ENCODE measurements around the gene EFCAB8.
"Not testable (repeated sequence)": the region's sequence is repeated elsewhere in the genome, so short reads cannot be mapped to it uniquely, and the experiment has no call there.

The EFCAB8 gene

DNA sequence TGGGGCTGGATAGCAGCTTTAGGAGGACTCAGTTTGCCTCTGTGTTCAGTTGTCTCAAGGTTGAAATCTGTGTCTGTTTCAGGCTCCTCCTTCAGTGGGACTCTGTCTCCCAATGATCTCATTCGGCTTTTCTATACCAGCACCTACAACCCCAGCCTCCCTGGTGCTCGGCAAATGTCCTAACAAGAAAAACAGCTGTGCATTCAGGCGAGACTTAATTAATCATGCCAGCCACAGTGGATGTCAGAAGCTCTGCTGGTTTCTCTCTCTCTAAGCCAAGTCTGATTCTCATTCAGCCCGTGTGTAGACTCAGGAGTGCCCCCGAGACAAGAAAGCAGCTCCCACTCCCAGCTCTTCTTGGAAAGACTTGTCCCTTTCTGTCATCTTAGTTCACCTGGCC lies 98.7 kb downstream of the EFCAB8 start:
- DNase-seq (ENCODE audit: low read depth in 2 of 2): no peak

DNA sequence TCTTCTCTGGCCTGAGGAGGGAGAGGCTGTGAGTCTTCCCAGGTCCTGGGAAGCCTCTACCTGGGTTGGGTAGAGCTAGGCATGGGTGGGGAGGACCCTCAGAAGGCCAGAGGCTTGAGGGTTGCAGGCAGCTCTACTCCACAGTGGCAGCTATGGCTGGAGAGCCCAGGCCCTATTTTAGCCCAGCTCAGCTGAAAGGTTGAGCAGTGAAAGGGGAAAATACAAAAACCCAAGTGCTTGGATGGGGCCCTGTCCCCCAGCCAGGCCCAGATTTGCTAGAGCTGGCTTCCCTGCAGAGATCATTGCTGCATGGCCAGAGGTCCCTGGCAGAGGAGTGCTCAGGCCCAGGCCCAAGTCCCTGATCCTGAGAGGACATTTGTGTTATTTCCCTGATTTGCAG lies 99.9 kb downstream of the EFCAB8 start:
- no peak for DNase-seq (ENCODE audit: low read depth in 2 of 2)

DNA sequence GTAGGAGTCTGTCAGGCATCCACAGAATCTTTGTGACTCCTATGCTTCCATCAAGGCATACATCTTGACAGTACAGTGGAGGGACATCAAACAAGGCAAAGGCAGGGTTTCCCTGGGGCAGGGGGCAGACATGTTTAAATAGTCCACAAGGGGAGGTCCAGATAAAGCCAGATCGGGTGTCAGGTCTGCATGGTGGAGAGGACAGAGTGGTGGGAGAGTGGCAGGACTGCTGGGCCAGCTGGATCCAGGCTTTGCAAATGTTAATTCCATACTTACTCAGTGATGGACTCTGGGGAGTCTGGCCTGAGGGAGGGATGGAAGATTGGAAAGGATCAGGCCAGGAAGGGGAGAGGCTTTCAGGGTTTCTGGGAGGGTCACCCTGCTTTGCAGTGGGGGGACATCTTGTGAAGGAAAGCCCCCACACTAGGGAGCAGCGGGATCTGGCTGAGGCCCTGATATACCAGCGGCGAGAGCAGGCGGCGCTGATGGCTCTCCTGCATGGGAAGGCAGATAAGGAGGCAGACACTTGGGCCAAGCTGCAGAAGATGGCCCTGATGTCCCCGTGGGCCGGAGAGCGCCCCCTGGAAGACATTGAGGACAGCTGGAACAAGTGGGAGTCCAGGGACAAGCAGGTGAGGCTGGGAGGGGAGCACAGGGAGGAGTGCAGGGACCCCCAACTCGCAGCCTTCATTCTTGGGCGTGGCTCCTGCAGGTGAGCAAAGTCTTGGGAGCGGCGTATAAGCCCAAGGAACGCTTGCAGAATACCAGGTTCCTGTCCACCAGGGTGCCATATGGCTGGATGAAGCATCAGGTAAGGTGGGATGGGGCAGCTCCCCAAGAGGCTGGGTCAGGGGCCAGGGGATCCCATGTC lies 100.9 kb downstream of the EFCAB8 start:
- DNase-seq (ENCODE audit: low read depth in 2 of 2): no peak

DNA sequence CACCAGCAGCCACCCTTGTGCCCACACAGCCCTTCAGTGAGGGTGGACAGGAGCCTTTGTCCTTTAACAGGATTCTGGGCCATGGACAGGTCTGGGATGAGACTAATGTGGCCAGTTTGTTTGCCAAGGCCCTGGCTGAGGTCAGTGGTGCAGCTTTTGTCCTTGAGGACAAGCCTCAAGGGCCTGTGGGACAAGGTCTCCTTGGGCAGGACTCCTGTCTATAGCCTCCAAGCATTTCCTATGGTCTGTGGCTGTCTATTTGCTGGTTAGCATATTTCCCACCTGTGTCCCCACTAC lies 101.4 kb downstream of the EFCAB8 start:
- DNase-seq (ENCODE audit: low read depth in 2 of 2): no peak

DNA sequence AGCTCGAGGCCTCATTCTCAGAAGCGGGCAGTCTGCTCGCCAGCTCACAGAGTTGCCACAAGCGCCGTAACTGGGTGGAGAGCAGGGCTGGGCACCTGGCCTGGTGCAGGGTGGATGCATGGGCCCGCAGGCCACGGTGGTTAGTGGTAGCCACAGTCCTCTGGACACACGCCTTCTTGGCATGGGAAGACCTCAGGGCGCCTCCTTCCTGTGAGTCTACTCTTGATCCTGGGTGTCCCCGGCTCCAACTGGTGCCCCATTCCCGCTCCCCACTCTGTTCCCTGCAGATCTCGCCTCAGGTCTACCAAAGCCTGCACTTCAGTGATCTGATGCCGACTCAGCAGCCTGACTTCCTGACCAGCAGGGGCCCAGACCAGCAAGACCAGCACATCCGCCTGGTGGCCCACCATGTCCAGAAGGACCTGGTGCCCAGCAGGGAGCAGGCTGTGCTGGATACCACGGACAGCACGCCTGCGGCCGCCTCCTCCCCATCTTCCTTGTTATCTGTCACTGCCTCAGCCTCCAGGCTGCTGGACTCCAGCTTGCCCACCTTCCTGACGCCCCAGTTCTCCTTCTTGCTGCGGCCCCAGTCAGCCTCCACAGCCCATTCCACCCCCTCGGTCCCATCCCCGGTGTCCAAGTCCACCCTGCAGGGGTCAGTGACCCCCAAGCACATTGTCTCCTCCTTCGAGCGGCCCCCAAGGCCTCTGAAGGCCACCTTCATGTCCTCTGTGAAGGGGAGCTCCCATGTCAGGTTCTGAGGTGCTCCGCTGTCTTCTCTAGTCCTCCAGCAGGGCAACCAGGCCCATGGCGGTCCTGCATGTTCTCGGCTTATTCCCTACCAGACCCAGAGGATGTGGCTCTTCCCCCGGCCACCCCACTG lies 102.4 kb downstream of the EFCAB8 start:
- DNase-seq (ENCODE audit: low read depth in 2 of 2): no peak

DNA sequence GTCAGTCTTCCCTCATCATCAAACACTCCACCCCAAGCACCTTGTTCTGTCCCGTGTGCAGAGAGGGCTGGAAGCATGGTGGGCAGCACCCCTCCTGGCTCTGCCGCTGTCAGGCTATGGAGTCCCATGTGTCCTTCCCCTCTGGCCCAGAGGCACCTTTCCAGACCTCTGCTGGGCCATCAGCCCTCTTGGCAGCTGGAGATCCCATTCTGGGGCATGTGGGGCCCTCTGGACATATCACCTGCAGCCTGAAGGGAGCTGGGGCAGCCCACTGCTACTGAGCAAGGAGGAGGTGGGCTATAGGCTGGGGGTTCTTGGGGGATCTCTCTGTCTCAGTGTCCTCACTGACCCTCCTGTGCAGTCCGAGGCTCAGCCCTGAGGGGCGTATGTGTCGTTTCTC lies 103.3 kb downstream of the EFCAB8 start:
- no peak for DNase-seq (ENCODE audit: low read depth in 2 of 2)

DNA sequence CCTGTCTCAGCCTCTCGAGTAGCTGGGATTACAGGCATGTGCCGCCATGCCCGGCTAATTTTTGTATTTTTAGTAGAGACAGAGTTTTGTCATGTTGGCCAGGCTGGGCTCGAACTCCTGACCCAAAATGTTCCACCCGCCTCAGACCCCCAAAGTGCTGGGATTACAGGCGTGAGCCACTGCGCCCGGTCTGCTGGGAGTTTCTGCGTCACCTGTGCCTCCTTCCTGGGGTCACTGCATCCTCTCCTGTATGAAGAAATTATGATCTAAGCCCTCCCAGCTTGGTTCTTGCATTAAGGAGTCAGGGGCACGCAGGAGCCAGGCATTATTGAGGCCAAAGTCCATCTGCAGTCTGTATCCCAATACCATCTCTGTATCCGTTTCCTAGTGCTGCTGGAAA lies 103.9 kb downstream of the EFCAB8 start:
- not testable (repeated sequence) for DNase-seq (ENCODE audit: low read depth in 2 of 2)

DNA sequence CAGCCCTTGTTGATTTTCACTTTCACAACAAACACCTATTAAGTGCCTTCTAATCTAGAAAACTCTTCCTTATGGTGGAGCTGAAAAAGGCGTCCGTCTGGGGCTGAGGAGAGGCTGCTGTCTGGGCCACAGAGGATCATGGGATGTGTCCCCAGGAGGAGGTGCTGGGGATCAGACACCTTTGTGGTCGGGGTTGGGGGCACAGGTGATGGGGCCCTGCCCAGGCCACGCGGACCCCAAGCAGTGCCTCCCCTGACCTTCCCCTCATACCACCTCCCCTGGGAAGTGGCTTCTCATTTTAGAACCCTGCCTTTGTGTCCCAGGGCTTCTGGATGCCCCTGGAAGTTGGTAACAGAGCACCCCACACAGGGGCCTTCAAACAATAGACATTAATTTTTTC lies 104.5 kb downstream of the EFCAB8 start:
- DNase-seq (ENCODE audit: low read depth in 2 of 2): no peak

DNA sequence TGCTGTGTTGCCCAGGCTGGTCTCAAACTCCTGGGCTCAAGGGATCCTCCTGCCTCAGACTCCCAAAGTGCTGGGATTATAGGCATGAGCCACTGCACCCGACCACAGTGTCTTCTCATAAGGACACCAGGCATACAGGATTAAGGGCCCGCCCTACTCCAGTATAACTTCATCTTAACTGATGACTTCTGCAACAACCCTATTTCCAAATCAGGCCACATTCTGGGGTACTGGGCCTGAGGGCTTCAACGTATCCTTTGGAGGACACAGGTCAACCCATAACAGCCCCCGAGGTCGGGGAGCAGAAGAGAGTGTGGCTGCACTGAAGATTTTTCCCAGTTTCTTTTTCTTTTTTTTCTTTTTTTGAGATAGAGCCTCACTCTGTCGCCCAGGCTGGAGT lies 105.9 kb downstream of the EFCAB8 start:
- DNase-seq (ENCODE audit: low read depth in 2 of 2): no peak

DNA sequence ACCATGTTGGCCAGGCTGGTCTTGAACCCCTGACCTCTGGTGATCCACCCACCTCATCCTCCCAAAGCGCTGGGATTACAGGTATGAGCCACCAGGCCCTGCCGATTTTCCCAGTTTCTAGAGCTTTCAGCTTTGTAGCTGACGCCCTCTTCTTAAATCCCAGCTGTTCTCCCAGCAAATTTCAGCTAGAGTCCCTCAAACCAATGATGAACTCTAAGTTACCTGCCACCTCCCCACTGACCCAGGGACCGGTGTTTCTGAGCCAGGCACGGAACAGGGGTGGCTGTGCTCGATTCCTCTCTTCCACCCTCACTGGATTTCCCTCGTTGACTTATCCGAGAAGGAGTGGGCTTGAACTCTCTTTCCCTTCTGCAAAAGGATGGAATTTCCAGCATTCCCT lies 106.4 kb downstream of the EFCAB8 start:
- DNase-seq (ENCODE audit: low read depth in 2 of 2): no peak

DNA sequence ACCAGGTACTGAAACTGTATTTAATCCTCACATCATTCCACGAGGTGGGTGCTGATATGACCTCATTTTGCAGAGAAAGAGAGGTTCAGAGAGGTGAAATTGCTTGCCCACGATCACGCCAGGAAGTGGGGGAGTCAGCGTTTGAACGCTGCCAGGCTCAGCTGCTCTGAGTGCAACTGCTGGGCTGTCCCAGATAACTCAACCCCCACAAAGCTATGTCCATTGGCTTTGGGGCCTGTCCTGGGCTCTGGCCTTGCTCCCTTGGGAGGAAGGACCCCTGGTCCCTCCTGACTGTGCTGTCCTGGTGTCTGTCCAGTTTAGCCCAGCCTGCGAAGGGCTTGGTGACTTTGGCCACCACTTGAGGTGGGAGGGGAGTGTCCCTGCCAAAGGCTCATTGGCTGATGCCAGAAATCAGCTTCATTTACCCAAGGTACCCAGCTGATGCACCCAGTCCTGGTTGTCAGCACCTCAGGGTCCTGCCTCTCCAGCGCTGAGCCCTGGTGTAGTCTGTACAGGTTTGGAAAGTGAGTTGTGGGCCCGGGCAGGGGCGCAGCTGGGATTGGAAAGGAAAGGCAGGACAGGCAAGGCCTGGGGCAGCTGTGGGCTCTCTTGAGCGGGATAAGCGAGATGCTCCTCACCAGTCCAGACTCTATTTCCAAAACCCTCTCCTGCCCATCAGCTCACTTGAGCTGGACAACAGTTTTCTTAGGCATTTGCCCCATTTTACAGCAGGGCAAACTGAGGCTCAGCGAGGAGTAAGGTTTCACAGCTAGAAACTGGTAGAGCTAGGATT lies 107.1 kb downstream of the EFCAB8 start:
- DNase-seq (ENCODE audit: low read depth in 2 of 2): no peak

DNA sequence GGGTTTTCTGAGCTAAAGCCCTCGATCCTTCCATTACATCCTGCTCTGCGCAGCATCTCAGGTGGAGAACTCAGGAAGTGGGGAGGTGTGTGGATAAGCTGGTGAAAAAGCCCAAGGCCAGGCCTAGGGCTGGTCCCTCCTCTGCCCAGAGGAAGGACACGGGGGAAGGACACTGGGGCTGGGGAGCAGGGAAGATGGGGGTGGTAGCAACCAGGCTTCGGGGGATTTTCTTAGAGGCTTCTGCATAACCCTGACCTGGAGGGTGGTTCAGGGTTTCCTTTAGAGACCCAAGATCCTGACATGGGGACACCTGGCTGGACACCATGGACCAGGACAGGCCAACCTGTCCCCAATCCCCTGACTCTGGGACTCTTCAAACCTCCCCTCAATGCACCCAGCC lies 107.7 kb downstream of the EFCAB8 start:
- DNase-seq (ENCODE audit: low read depth in 2 of 2): no peak

DNA sequence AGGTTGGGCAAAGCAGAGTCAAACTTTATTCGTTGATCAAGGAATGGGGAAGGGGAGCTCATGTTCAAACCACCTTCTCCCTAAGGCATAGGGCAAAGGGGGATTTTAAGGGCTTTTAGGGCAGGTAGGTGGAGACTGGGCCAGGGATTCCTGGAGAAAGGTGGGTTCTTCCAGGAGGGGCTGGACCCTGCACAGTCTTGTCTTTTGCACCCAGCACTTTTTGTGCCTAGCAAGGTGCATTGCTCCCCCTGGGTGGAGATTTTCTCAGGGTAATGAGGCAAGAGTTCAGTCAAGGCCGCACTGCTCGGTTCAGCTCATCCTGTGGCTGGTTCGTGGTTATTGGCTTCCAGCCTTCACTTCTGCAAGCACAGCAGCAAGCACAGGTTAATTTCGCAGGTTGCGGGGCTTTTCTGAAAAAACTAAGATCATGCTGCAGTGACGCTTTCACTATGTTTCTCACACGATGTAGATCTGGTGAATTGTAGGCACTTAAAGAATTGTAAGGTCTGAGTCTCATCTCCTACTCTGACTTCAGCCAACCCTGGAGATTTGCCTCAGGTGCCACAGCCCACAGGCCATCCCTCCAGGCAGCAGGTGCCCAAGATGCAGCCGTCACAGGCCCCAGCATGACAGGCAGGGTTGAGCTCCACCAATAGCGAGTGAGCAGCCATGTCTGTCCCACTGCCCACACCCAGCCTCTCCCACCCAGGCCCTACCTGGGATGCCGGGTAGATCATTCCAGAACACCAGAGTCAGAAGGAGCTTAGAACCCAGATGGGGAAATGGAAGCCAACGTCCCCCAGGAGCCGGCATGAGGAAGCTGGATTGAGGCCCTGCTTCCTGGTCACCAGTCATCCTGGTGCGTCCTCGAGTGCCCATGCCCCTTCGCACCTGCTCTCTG lies 108.4 kb downstream of the EFCAB8 start:
- DNase-seq (ENCODE audit: low read depth in 2 of 2): peak in 1 of 2 donors; percentile 28

DNA sequence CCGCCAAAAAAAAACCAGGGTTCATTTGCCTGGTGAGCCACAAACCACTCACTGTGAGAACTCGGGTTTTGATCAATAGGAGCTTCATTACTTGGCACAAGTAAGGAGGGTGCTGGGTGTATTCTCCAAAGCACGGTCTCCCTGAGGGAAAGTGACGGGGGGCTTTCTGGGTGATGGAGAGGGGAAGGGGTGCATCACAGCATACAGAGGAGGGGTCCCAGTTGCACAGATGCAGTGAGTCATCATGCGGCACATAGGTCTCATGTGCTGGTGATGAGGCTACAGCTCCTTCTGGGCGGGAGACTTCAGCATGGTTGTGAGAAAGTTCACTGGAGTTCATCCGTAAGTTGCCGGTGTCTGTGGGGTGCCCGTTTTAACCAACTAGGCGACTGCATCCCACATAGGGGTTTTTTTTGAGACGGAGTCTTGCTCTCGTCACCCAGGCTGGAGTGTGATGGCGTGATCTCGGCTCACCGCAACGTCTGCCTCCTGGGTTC lies 109.3 kb downstream of the EFCAB8 start:
- DNase-seq (ENCODE audit: low read depth in 2 of 2): peak in 1 of 2 donors; percentile 51

DNA sequence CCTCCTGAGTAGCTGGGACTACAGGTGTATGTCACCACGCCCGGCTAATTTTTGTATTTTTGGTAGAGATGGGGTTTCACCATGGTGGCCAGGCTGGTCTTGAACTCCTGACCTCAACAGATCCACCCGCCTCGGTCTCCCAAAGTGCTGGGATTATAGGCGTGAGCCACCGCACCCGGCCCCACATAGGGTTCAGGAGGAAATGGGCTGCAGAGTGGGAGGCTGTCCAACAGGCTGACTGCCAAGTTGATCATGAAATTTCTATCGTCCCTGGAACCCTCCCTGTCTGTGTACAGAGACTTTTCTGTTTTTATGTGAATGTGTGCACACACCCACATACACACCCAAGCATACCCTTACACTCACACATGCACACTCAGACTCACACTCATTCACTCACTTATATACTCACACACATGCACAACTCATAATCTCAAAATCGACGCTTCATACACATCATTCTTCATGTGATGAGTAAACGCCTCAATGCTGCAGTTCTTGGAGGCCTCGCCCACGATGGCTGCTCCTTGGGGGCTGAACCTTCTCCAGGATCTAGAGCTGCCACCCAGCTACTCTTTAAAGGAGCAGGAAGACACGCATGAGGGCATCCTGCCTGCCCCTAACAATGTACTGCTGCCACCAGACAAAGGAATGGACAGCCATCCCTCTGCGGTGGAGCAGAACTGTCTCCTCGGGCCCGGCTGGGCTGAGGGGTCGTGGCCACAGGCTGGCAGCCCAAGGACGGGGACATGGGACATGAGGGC lies 109.9 kb downstream of the EFCAB8 start:
- peak in 1 of 2 donors; percentile 44 for DNase-seq (ENCODE audit: low read depth in 2 of 2)

DNA sequence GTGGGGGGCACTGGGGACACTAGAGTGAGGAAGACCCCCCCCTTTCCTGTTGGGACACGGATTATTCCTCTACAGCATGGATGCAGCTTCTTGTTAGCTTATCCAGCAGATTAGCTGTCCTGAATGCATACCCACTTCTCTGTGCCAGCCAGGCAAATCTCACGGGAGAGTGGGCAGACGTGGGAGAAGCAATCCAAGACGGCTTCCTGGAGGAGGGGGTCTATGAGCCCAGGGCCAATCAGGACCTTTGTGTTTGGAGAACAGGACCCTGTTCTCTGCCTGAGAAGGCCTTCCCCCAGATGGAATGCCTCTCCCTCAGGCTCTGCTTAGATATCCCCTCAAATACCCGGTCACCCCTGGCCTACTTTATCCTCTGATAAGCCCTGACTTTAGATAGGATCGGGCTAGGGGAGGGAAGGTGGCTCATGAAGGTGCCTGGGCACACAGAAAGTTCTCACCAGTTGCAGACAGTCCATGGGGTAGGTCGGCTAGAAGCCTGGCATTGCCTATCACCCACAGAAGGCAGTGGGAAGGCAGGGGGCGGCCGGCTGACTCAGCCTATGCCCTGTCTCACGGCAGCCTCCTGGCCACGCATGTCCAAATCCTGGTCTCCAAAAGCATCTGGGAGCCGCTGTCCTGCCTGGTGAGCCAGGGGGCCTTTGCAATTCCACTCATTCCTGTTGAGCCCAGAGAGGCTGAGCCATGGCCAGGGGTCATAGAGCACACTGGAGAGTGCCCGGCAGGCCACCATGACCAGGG lies 110.8 kb downstream of the EFCAB8 start:
- DNase-seq (ENCODE audit: low read depth in 2 of 2): no peak

DNA sequence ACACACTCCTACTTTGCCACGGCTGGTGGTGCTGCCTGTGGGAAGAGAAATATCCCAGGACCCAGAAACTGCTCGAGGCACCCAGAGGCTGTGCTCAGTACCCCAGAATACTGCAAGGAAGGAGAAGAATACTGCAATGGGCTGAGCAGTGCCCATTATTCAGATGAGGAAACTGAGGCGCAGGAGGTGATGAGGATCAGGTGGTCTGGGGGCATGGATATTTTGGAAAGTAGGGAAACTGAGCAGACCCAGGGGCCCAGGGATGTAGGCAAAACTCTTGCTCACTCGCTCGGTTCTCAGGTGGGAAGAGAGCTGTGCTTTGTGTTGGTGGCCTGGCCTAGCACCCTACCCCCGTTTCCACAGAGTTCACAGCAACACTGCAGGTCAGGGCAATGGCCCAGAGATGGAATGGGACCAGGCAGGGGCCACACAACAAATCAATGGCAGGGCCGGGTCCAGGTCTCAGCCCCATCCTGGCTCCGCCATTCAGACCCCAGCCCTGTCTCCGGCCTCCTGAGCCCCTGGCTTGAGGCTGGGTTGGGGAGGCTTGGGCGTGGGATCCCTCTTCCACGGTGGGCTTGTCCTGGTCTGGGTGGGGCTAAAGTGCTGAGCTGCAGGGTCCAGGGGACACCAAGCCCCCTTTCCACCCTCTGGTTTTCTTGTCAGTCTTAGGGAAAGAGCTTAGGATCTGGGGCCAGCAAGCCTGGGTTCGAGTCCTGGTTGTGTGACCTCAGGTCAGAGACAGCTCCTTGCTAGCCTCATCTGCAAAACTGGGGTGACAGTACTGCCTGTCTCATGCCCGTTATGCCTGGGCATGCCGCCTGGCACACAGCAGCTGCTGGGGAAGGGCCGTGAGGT lies 111.6 kb downstream of the EFCAB8 start:
- no peak for DNase-seq (ENCODE audit: low read depth in 2 of 2)

DNA sequence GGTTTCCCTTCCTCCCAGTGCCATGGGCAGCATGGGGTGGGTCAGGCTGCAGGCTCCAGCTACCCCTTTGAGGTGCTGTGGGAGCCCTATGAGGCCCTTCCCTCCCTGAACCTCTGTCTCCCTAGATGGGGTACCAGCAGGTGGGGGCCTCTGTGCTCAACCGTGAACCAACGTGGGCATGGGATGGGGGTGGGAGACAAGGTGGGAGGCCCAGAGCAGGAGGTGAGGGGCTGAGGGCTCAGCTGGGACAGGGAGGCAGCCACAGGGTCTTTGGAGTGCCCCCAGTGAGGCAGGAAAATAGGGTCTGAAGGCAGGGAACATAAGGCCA lies 112.2 kb downstream of the EFCAB8 start:
- no peak for DNase-seq (ENCODE audit: low read depth in 2 of 2)

DNA sequence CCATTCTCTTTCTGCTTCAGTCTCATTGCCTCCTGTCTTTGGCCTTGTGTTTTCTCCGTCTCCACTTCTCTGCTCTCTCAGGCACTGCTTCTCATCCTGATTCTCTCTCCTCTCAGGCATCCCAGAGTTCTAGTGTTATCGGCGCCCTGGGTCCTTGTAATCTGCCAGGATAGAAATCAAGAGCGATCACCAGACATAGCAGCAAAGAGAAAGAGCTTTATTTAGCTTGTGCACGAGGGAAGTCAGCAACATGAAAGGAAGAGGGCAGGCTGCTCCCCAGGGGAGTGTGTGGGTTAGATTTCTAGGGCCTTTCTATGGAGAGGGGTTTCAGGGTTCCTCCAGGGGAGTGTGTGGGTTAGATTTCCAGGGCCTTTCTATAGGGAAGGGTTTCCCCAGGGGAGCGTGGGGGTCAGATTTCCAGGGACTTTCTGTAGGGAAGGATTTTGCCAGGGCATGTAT lies 113.0 kb downstream of the EFCAB8 start:
- no peak for DNase-seq (ENCODE audit: low read depth in 2 of 2)

Data from stimulated activated CD4-positive, alpha-beta T cell treated with anti-CD3 and anti-CD28 coated beads, Interleukin-15, amount 100 ng/mL, for 48 hours (primary cell).